SJCRH30 (cell line): ENCODE measurements around the gene COLGALT1. TPM values are rescaled to one million over a fixed set of nuclear protein-coding genes. Genes with fewer than 3 reads are reported as not detected.
A peak's percentile ranks its signal among the peaks of the same experiment; 100 is the strongest.
"Not testable (repeated sequence)": the region's sequence is repeated elsewhere in the genome, so short reads cannot be mapped to it uniquely, and the experiment has no call there.

ENCODE experiments used
- DNase-seq, 2 experiments: peaks; one replicate each; pipeline ENCODE4 v3.0.0-alpha.2; 2015 to 2020
- H3K27ac ChIP-seq: fragments of 250-450 bp; sonication (Bioruptor Pico); 2 replicates; pipeline ENCODE4 v1.5.1; 2020; ENCODE audit warnings: mild to moderate bottlenecking, moderate library complexity
- H3K27me3 ChIP-seq: fragments of 250-450 bp; sonication (Bioruptor Pico); 2 replicates; pipeline ENCODE4 v1.5.1; 2020; ENCODE audit warnings: mild to moderate bottlenecking, moderate library complexity
- H3K36me3 ChIP-seq: fragments of 250-450 bp; sonication (Bioruptor Pico); 2 replicates; pipeline ENCODE4 v1.5.1; 2020; ENCODE audit warnings: mild to moderate bottlenecking, moderate library complexity
- H3K4me1 ChIP-seq: fragments of 250-450 bp; sonication (Bioruptor Pico); 2 replicates; pipeline ENCODE4 v1.5.1; 2020; ENCODE audit warnings: mild to moderate bottlenecking, moderate library complexity
- H3K4me3 ChIP-seq: fragments of 250-450 bp; sonication (Bioruptor Pico); 2 replicates; pipeline ENCODE4 v1.5.1; 2020; ENCODE audit warnings: mild to moderate bottlenecking, moderate library complexity
- H3K9me3 ChIP-seq: fragments of 250-450 bp; sonication (Bioruptor Pico); replicated peaks from 2 replicates; pipeline ENCODE4 v1.5.1; 2020; ENCODE audit warnings: mild to moderate bottlenecking, moderate library complexity
- total RNA-seq: library from RNA; depleted of rRNA; stranded (reverse); fragments of >200 nt; shearing (Covaris generic); gene quantifications from 2 replicates; pipeline ENCODE4 v1.2.3, GENCODE V29; 2014

COLGALT1 gene
- total RNA-seq, 1 experiment from 2014 or later = 117 TPM

GRCh38 chr19:17541184-17541759, 14.2 kb upstream of the COLGALT1 start:
- H3K4me1 ChIP-seq = no peaks in the 10 kb centered on the region; the same call in 1 of the 2 replicates
- no peak overlapping the region for H3K4me3 ChIP-seq
- H3K36me3 ChIP-seq = no peaks in the 10 kb centered on the region
- DNase-seq = no peak
- no peaks in the 10 kb centered on the region for H3K27me3 ChIP-seq
- no peak overlapping the region for H3K27ac ChIP-seq
- H3K9me3 ChIP-seq = peaks cover 3% of the 10 kb centered on the region; the same call in 1 of the 2 replicates

DNA sequence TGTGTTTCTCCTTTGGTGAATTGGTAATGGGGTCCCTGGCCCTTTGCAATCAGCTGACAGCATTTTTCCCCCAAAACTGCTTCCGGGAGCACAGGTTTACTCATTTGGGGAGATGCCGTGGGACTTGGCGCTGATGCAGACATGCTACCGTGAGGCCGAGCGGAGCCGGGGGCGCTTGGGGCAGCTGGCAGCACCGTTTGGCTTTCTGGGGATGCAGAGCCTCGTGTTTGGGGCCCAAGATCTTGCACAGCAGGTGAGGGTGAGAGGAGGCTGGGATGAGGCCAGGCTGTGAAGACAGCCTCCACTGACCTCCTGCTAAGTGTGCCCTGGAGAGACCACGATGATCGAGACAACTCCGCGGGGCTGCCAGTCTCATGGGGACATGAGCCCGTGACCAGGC, 13.4 kb upstream of the COLGALT1 start:
- Histone ChIP-seq H3K9me3 (peaks cover 3% of the 10 kb centered on the region; the same call in 1 of the 2 replicates), H3K27me3 (no peaks in the 10 kb centered on the region), H3K27ac (no peak overlapping the region), H3K36me3 (no peaks in the 10 kb centered on the region), H3K4me3 (no peak overlapping the region), H3K4me1 (no peaks in the 10 kb centered on the region; the same call in 1 of the 2 replicates)
- no peak for DNase-seq

DNA sequence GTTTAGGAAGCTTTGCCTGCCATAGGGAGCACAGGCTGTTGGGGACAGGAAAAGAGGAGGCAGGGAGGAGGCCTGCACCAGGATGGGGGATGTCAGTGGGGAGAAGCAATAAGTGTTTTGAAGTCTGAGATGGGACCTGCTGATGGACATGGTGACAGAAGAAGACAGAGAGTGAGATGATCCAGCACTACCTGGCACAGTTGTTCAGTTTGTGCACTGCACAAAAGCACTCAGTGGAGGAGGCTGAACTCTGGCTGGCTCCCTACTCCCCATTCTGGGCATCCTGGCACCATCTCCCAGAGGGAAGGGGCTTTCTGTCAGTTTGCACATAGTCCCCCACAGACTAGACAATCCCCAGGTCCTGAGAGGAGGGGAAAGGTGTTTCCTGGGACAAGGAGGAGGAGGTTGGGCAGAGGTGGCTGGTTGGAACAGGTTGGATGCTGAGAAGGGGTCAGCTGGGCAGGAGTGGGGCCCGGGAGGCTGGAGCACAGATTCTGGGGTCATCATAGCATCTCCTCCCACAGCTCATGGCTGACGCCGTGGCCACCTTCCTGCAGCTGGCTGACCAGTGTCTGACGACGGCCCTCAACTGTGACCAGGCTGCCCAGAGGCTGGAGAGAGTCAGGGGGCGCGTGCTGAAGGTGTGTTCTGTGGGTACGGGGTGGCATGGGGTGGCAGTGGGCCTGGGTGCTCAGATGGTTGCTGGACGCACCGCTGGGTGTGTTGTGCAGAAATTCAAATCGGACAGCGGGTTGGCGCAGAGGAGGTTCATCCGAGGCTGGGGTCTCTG, 12.5 kb upstream of the COLGALT1 start:
- Histone ChIP-seq H3K27ac (no peak overlapping the region), H3K36me3 (no peaks in the 10 kb centered on the region), H3K9me3 (peaks cover 3% of the 10 kb centered on the region; the same call in 1 of the 2 replicates), H3K4me1 (no peaks in the 10 kb centered on the region; the same call in 1 of the 2 replicates), H3K27me3 (no peaks in the 10 kb centered on the region), H3K4me3 (no peak overlapping the region)
- no peak for DNase-seq

- H3K9me3 ChIP-seq = peaks cover 3% of the 10 kb centered on the region; the same call in 1 of the 2 replicates
- DNase-seq = no peak
- H3K27me3 ChIP-seq = no peaks in the 10 kb centered on the region
- H3K27ac ChIP-seq = no peak overlapping the region
- H3K4me3 ChIP-seq = no peak overlapping the region
- no peaks in the 10 kb centered on the region for H3K36me3 ChIP-seq
- peaks cover under 1% of the 10 kb centered on the region for H3K4me1 ChIP-seq
These were observed 11.5 kb upstream of the COLGALT1 start for GRCh38 chr19:17543986-17544385.

- Histone ChIP-seq H3K4me1 (peaks cover 5% of the 10 kb centered on the region), H3K9me3 (peaks cover 3% of the 10 kb centered on the region; the same call in 1 of the 2 replicates)
- no peak for DNase-seq
These were observed 11.0 kb upstream of the COLGALT1 start for GRCh38 chr19:17544418-17544817.

DNA sequence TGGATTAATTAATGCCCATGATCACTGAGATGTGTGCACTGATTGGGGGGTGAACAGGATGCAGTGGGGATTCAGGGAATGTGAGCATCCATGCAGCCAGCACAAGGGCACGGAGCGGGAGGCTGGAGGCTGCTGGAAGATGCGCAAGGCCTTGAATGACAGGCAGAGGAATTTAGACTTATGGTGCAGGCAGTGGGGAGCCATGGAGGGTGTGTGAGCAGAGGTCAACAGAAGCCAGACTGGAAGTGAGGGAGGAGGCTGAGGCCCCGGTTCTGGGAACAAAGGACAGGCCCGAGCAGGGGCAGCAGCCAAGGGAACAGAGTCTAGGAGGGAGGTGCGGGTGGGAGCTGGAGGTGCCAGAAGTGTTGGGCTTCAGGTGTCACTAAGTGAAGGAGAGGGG, 7.3 kb upstream of the COLGALT1 start:
- no peak overlapping the region for H3K4me3 ChIP-seq
- no peak overlapping the region for H3K27ac ChIP-seq
- H3K36me3 ChIP-seq = no peaks in the 10 kb centered on the region
- no peak for DNase-seq
- H3K4me1 ChIP-seq = peaks cover 10% of the 10 kb centered on the region
- H3K27me3 ChIP-seq = no peaks in the 10 kb centered on the region
- no peaks in the 10 kb centered on the region for H3K9me3 ChIP-seq

More at GRCh38 chr19:17544418-17544817, 11.0 kb upstream of the COLGALT1 start:
- no peaks in the 10 kb centered on the region for H3K36me3 ChIP-seq
- no peak overlapping the region for H3K27ac ChIP-seq
- H3K27me3 ChIP-seq = no peaks in the 10 kb centered on the region
- no peak overlapping the region for H3K4me3 ChIP-seq

DNA sequence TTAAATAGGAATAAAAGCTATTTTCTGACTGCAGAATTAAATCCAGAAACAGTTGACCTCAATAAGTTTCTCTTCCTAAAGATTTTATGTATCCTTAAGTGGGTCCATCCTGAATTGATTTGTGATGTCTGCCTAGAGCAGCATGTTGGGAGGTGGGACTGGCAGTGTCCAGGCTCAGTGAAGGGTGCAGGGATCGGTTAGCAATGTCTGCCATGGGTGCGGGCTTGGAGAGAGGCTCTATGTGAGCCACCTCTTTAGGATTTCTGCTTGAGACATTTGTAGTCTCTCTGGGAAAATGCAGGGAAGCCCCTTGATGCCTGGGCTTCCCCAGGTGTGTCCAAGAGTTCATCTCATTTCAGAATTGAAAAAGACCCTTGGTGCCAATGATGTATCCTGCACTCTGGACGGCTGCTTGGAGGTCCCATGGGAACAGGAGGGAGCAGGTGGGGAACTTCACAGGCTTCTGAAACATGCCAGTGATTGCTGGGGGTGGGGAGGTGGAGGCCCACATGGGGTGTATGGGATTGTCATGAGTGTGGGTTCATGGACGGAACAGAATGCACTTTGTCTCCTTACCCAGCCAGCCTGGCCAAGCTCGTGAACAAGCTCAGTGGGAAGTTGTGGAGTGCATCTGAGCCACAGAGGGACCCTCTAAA, 6.2 kb upstream of the COLGALT1 start:
- Histone ChIP-seq H3K36me3 (no peaks in the 10 kb centered on the region), H3K27ac (no peak overlapping the region), H3K4me1 (peaks cover 17% of the 10 kb centered on the region), H3K9me3 (no peaks in the 10 kb centered on the region), H3K4me3 (no peak overlapping the region), H3K27me3 (no peaks in the 10 kb centered on the region)
- peak; percentile 73 to 85 for DNase-seq

- Histone ChIP-seq H3K4me1 (peaks cover 17% of the 10 kb centered on the region), H3K36me3 (no peaks in the 10 kb centered on the region), H3K27ac (no peak overlapping the region), H3K27me3 (no peaks in the 10 kb centered on the region), H3K4me3 (no peak overlapping the region), H3K9me3 (no peaks in the 10 kb centered on the region)
- DNase-seq = no peak
These were observed 5.3 kb upstream of the COLGALT1 start for GRCh38 chr19:17550076-17550667.

DNA sequence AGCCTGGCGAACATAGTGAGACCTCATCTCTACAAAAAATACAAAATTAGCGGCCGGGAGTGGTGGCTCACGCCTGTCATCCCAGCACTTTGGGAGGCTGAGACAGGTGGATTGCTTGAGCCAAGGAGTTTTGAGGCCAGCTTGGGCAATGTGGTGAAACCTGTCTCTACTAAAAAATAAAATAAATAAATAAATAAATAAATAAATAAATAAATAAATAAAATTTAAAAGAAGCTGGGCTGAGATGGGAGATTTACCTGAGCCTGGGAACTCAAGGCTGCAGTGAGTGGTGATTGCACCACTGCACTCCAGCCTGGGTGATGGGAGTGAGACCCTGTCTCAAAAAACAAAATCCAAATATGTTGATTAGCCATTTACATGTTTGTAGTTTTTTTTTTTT, 2.7 kb upstream of the COLGALT1 start:
- not testable (repeated sequence) for H3K36me3 ChIP-seq, H3K9me3 ChIP-seq, H3K27me3 ChIP-seq, H3K4me3 ChIP-seq, DNase-seq, H3K27ac ChIP-seq
- H3K4me1 ChIP-seq = peaks cover 17% of the 10 kb centered on the region

- Histone ChIP-seq H3K27me3 (no peaks in the 10 kb centered on the region), H3K9me3 (no peaks in the 10 kb centered on the region), H3K4me3 (no peak overlapping the region), H3K4me1 (peaks cover 17% of the 10 kb centered on the region), H3K27ac (peak overlapping the region; percentile 70), H3K36me3 (peaks cover 10% of the 10 kb centered on the region)
- peak; percentile 93 to 97 for DNase-seq
These were observed 2.2 kb upstream of the COLGALT1 start for GRCh38 chr19:17553256-17553655.

DNA sequence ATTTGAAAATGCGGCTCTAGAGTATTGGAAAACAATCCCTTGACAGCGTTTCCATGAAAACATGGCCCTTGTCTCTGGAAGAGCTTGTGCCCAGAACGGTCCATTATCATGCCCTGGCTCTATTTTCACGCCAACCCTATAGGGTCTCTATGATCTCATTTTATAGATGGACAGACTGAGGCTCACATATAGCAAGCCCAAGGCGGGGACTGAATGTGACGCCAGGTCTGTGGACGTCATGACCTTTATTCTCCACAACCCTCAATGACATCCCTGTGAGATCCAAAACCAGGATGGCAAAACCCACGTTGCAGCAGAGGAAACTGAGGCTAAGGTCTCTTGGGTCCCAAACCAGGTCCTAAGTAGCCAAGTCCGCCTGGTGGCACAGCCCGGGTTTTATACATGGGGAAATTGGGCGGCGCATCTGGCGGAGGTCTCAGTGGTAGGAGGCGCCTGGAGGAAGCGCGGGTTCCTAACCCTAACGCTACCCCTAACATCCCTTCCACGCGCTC, 425 bp upstream of the COLGALT1 start:
- Histone ChIP-seq H3K4me3 (peak overlapping the region; percentile 79), H3K9me3 (no peaks in the 10 kb centered on the region), H3K27me3 (no peaks in the 10 kb centered on the region), H3K4me1 (peaks cover 11% of the 10 kb centered on the region), H3K36me3 (peaks cover 18% of the 10 kb centered on the region), H3K27ac (no peak overlapping the region)
- DNase-seq = no peak

DNA sequence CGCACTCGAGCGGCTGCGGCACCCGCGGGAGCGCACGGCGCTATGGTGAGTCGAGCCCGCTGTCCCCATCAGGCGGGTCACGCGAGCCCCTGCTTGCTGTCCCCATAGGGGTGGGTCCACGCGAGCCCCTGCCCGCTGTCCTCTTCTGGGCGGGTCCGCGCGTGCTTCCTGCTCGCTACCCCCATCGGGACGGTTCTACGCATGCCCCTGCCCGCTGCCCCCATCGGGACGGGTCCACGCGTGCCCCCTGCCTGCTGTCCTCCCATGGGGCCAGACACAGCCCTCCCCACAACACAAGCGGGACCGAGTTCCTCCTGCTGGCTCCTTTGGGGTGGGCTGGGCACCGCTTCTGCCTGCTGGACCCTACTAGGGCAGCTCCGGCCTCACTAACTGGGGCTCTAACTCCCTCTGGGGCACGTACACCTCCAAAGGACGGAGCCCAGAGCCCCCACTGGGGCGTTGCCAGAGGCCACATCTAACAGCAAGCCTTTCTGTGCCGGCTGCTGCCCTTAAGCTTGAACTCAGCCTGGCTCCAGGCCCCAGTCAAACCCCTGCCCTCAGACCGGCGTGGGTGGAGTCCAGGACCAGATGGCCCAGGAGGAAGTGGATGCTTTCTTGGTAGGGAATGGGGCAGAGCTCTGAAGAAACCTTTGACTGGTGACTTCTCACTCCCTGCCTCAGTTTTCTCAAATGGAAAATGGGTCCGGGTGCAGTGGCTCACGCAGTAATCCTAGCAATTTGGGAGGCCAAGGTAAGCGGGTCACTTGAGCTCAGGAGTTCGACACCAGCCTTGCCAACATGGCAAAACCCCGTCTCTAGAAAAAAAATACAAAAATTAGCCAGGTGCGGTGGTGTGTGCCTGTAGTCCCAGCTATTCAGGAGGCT, 722 bp downstream of the COLGALT1 start:
- Histone ChIP-seq H3K27ac (peak overlapping the region; percentile 43), H3K4me1 (peaks cover 11% of the 10 kb centered on the region), H3K27me3 (no peaks in the 10 kb centered on the region), H3K9me3 (no peaks in the 10 kb centered on the region), H3K4me3 (peak overlapping the region; percentile 79), H3K36me3 (peaks cover 29% of the 10 kb centered on the region)
- DNase-seq = peak; percentile 75

DNA sequence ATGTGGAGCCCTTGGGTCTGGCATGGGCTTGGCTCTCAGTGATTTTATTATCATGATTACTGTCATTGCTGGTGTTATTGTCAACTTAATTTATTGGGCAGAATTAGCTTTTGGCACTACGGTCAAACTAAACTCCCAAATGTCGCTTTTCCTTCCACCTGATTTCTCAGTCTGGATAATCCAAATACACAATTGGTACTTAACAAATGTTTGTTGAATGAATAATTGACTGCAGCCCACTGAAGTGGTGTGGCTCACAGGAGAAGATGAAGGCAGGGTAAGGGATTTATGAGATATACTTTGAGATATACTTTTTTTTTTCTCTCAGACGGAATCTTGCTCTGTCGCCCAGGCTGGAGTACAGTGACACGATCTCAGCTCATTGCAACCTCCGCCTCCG, 1.5 kb downstream of the COLGALT1 start:
- H3K4me3 ChIP-seq = no peak overlapping the region
- no peaks in the 10 kb centered on the region for H3K27me3 ChIP-seq
- no peaks in the 10 kb centered on the region for H3K9me3 ChIP-seq
- peaks cover 11% of the 10 kb centered on the region for H3K4me1 ChIP-seq
- no peak for DNase-seq
- H3K27ac ChIP-seq = no peak overlapping the region
- peaks cover 36% of the 10 kb centered on the region for H3K36me3 ChIP-seq

- no peaks in the 10 kb centered on the region for H3K9me3 ChIP-seq
- DNase-seq = no peak
- H3K27ac ChIP-seq = no peak overlapping the region
- H3K36me3 ChIP-seq = peaks cover 37% of the 10 kb centered on the region
- peaks cover 11% of the 10 kb centered on the region for H3K4me1 ChIP-seq
- H3K27me3 ChIP-seq = no peaks in the 10 kb centered on the region
- no peak overlapping the region for H3K4me3 ChIP-seq
These were observed 2.0 kb downstream of the COLGALT1 start for GRCh38 chr19:17557466-17557865.
